ENCODE data around the gene MBOAT2. TPM values are rescaled to one million over a fixed set of nuclear protein-coding genes. Genes with fewer than 3 reads are reported as not detected.

MBOAT2 gene
- total and polyA plus RNA-seq, 4 donors = 9.0 to 72.9 (median 16.8) TPM

DNA sequence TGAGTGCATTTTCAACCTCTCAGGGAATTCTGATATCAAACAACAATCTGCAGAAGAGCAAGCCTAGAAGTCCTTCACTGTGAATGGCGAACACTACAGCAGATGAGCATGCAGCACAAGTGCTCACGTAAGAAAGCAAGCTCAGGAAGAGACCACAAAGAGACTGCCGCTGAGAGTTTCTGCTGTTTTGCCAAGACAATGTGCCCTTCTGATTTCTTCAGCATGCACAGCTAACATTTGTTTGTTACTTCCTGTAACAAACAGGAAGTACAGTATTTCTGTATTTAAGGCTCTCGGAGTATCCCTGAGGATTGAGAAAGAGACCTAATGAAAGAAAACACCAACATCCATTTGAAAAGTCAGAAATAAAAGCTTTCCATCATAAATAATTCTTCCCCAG, 45.9 kb downstream of the MBOAT2 start:
- Histone ChIP-seq H3K36me3 (ENCODE audit: control insufficient read depth in 4 of 4, insufficient read depth in 4 of 4, low read length in 4 of 4) (peaks cover 0 to 11% (median 4%) of the 10 kb centered on the region in 4 donors), H3K4me1 (ENCODE audit: control insufficient read depth in 5 of 5, insufficient read depth in 5 of 5, low read length in 5 of 5) (peaks cover 0 to 3% (median 0%) of the 10 kb centered on the region in 5 donors), H3K27ac (ENCODE audit: low read depth in 1 of 2, low read length in 1 of 2) (peak overlapping the region in 1 of 2 donors; percentile 7), H3K9me3 (ENCODE audit: control insufficient read depth in 4 of 4, insufficient read depth in 3 of 4, low read length in 3 of 4) (peaks cover 3 to 18% (median 5%) of the 10 kb centered on the region in 4 donors), H3K4me3 (no peak overlapping the region), H3K9ac (ENCODE audit: insufficient read depth in 1 of 2, low read length in 2 of 2) (no peak overlapping the region), H3K27me3 (ENCODE audit: control insufficient read depth in 3 of 3, insufficient read depth in 3 of 3, low read length in 2 of 3) (no peaks in the 10 kb centered on the region)
- ATAC-seq (ENCODE audit: insufficient read depth, low FRiP score) = no peak
- TF ChIP-seq, protein P1, sequence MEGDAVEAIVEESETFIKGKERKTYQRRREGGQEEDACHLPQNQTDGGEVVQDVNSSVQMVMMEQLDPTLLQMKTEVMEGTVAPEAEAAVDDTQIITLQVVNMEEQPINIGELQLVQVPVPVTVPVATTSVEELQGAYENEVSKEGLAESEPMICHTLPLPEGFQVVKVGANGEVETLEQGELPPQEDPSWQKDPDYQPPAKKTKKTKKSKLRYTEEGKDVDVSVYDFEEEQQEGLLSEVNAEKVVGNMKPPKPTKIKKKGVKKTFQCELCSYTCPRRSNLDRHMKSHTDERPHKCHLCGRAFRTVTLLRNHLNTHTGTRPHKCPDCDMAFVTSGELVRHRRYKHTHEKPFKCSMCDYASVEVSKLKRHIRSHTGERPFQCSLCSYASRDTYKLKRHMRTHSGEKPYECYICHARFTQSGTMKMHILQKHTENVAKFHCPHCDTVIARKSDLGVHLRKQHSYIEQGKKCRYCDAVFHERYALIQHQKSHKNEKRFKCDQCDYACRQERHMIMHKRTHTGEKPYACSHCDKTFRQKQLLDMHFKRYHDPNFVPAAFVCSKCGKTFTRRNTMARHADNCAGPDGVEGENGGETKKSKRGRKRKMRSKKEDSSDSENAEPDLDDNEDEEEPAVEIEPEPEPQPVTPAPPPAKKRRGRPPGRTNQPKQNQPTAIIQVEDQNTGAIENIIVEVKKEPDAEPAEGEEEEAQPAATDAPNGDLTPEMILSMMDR (IDR thresholded peaks at IDR 0.05; ENCODE audit: control extremely low read depth, extremely low read depth) = no peak
- WGBS, 2 donors = 25 to 35% methylated on average over 4 of the region's 4 CpGs
- peak in 1 of 3 donors; percentile 14 for DNase-seq

DNA sequence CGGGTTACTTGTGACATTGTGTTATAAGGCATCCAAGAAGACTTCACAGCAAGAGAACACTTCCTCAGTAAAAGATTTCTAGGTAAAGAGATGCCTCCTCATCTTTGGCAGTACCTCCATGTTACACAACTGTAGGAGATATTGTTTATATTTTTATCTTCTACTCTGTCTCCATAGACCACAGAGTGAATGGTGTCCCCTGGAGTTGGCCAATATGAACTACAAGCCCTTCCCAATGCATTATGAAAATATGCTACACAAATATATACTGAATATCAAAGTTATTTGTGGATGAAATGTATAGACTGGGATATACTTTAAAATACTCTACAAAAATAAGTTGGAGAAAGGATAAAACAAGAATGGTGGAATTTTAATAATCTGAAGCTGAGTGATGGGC, 46.7 kb downstream of the MBOAT2 start:
- no peak for ATAC-seq (ENCODE audit: insufficient read depth, low FRiP score)
- TF ChIP-seq, protein P1 (IDR thresholded peaks at IDR 0.05; ENCODE audit: control extremely low read depth, extremely low read depth) = no peak
- Histone ChIP-seq H3K4me3 (no peak overlapping the region), H3K27me3 (ENCODE audit: control insufficient read depth in 3 of 3, insufficient read depth in 3 of 3, low read length in 2 of 3) (no peaks in the 10 kb centered on the region), H3K9me3 (ENCODE audit: control insufficient read depth in 4 of 4, insufficient read depth in 3 of 4, low read length in 3 of 4) (peaks cover 3 to 21% (median 7%) of the 10 kb centered on the region in 4 donors), H3K36me3 (ENCODE audit: control insufficient read depth in 4 of 4, insufficient read depth in 4 of 4, low read length in 4 of 4) (peaks cover 0 to 11% (median 4%) of the 10 kb centered on the region in 4 donors), H3K27ac (ENCODE audit: low read depth in 1 of 2, low read length in 1 of 2) (no peak overlapping the region), H3K4me1 (ENCODE audit: control insufficient read depth in 5 of 5, insufficient read depth in 5 of 5, low read length in 5 of 5) (peaks cover 0 to 3% (median 0%) of the 10 kb centered on the region in 5 donors), H3K9ac (ENCODE audit: insufficient read depth in 1 of 2, low read length in 2 of 2) (no peak overlapping the region)
- no peak for DNase-seq
- 95 to 96% methylated on average over 1 of the region's 1 CpG for WGBS, 2 donors

DNA sequence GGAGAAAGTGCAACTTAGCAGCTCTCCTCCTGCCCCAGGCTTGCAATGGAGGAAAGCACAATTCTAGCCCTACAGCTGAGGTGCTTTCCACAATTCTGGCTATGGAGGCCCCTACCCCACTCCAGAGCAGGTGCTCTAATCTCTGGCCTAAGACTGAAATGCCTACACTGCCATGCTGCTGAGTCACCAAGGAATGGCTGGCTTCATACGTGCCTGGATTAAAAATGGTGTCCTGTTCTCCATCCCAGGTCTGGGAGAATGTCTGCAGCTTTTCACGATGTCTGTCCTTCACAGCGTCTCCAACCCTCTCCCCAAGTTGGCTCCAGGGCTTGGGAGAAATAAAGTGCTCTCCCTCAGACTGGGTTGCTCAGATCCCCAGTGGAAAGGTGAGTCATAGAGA, 48.5 kb downstream of the MBOAT2 start:
- Histone ChIP-seq H3K36me3 (ENCODE audit: control insufficient read depth in 4 of 4, insufficient read depth in 4 of 4, low read length in 4 of 4) (peaks cover 0 to 11% (median 4%) of the 10 kb centered on the region in 4 donors), H3K4me3 (no peak overlapping the region), H3K9ac (ENCODE audit: insufficient read depth in 1 of 2, low read length in 2 of 2) (no peak overlapping the region), H3K27ac (ENCODE audit: low read depth in 1 of 2, low read length in 1 of 2) (no peak overlapping the region), H3K27me3 (ENCODE audit: control insufficient read depth in 3 of 3, insufficient read depth in 3 of 3, low read length in 2 of 3) (no peaks in the 10 kb centered on the region), H3K4me1 (ENCODE audit: control insufficient read depth in 5 of 5, insufficient read depth in 5 of 5, low read length in 5 of 5) (peaks cover 0 to 3% (median 0%) of the 10 kb centered on the region in 5 donors), H3K9me3 (ENCODE audit: control insufficient read depth in 4 of 4, insufficient read depth in 3 of 4, low read length in 3 of 4) (peaks cover 3 to 21% (median 7%) of the 10 kb centered on the region in 4 donors)
- TF ChIP-seq, protein P1 (IDR thresholded peaks at IDR 0.05; ENCODE audit: control extremely low read depth, extremely low read depth) = no peak
- DNase-seq (no peak), ATAC-seq (ENCODE audit: insufficient read depth, low FRiP score) (no peak)
- 90 to 97% methylated on average over 3 of the region's 3 CpGs for WGBS, 2 donors

DNA sequence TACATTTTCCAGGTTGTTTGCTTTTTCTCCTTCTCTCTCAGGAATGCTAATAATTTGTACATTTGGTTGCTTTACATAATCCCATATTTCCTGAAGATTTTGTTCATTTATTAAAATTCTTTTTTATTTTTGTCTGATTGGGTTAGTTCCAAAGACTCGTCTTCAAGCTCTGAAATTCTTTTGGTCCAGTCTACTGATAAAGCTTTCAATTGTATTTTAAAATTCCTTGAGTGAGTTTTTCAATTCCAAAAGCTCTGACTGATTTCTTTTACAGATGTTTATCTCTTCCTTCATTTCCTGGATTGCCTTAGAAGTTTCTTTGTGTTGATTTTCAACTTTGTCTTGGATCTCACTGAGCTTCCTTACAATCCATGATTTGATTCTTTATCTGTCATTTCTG, 50.0 kb downstream of the MBOAT2 start:
- H3K4me1 ChIP-seq (ENCODE audit: control insufficient read depth in 5 of 5, insufficient read depth in 5 of 5, low read length in 5 of 5) = peaks cover 0 to 3% (median 0%) of the 10 kb centered on the region in 5 donors
- ATAC-seq (ENCODE audit: insufficient read depth, low FRiP score) (no peak), DNase-seq (no peak)
- WGBS, 2 donors = 87% methylated on average over 1 of the region's 1 CpG
- H3K4me3 ChIP-seq = no peak overlapping the region
- no peaks in the 10 kb centered on the region for H3K27me3 ChIP-seq (ENCODE audit: control insufficient read depth in 3 of 3, insufficient read depth in 3 of 3, low read length in 2 of 3)
- no peak overlapping the region for H3K27ac ChIP-seq (ENCODE audit: low read depth in 1 of 2, low read length in 1 of 2)
- H3K36me3 ChIP-seq (ENCODE audit: control insufficient read depth in 4 of 4, insufficient read depth in 4 of 4, low read length in 4 of 4) = peaks cover 0 to 11% (median 4%) of the 10 kb centered on the region in 4 donors
- TF ChIP-seq, protein P1 (IDR thresholded peaks at IDR 0.05; ENCODE audit: control extremely low read depth, extremely low read depth) = no peak
- no peak overlapping the region for H3K9ac ChIP-seq (ENCODE audit: insufficient read depth in 1 of 2, low read length in 2 of 2)
- peaks cover 3 to 23% (median 7%) of the 10 kb centered on the region in 4 donors for H3K9me3 ChIP-seq (ENCODE audit: control insufficient read depth in 4 of 4, insufficient read depth in 3 of 4, low read length in 3 of 4)

Data from lung (tissue), 12 donors.